Stimulated activated CD8-positive, alpha-beta memory T cell treated with anti-CD3 and anti-CD28 coated beads, Interleukin-7, amount 100 ng/mL, for 48 hours (primary cell): ENCODE results near the gene PSMD12.
"Not testable (repeated sequence)": the region's sequence is repeated elsewhere in the genome, so short reads cannot be mapped to it uniquely, and the experiment has no call there.

Experiments used
- DNase-seq, 2 donors: peaks; one replicate each; pipeline ENCODE4 v3.0.0-alpha.2; 2020; ENCODE audit warnings: low read depth in 1 of 2; ENCODE audit errors: extremely low read depth in 1 of 2

The PSMD12 gene

GRCh38 chr17:67388536-67388935, 22.2 kb upstream of the PSMD12 start:
- DNase-seq: not testable (repeated sequence)

GRCh38 chr17:67386965-67387551, 20.7 kb upstream of the PSMD12 start:
- DNase-seq: peak in 1 of 2 donors; percentile 49

- no peak for DNase-seq
Observed at GRCh38 chr17:67385122-67385988, 19.0 kb upstream of the PSMD12 start.

GRCh38 chr17:67381929-67382257, 15.5 kb upstream of the PSMD12 start:
- no peak for DNase-seq

- no peak for DNase-seq
Observed at GRCh38 chr17:67379251-67379630, 12.9 kb upstream of the PSMD12 start.

GRCh38 chr17:67378454-67379250, 12.3 kb upstream of the PSMD12 start:
- DNase-seq: peak; percentile 63 to 64

GRCh38 chr17:67377488-67378453, 11.4 kb upstream of the PSMD12 start:
- DNase-seq: peak in 1 of 2 donors; percentile 28

GRCh38 chr17:67376737-67377487, 10.5 kb upstream of the PSMD12 start, which contains the start of gene PITPNC1:
PITPNC1 (plus strand) TSS chr17:67377281.
- peak; percentile 84 to 86 for DNase-seq

- no peak for DNase-seq
Observed at GRCh38 chr17:67376415-67376736, 10.0 kb upstream of the PSMD12 start.

- no peak for DNase-seq
Observed at GRCh38 chr17:67375716-67376115, 9.3 kb upstream of the PSMD12 start.

- DNase-seq: no peak
Observed at GRCh38 chr17:67375054-67375427, 8.7 kb upstream of the PSMD12 start.

- peak; percentile 72 to 82 for DNase-seq
Observed at GRCh38 chr17:67374329-67375053, 8.1 kb upstream of the PSMD12 start.

- no peak for DNase-seq
Observed at GRCh38 chr17:67372751-67373150, 6.4 kb upstream of the PSMD12 start.

- no peak for DNase-seq
Observed at GRCh38 chr17:67369676-67370075, 3.3 kb upstream of the PSMD12 start.

- no peak for DNase-seq
Observed at GRCh38 chr17:67365738-67366192, 612 bp downstream of the PSMD12 start.

- DNase-seq: no peak
Observed at GRCh38 chr17:67364847-67365737, 1.3 kb downstream of the PSMD12 start.

- no peak for DNase-seq
Observed at GRCh38 chr17:67362173-67362572, 4.2 kb downstream of the PSMD12 start.

- no peak for DNase-seq
Observed at GRCh38 chr17:67360880-67361279, 5.5 kb downstream of the PSMD12 start.
